ENCODE data around the gene HEPHL1.

HEPHL1 gene

GRCh38 chr11:94145431-94145830 lies 124.3 kb downstream of the HEPHL1 start:
- no peak for DNase-seq (ENCODE audit: low read depth)
- TF ChIP-seq CTCF (conservative IDR thresholded peaks at IDR 0.05; ENCODE audit: control insufficient read depth, insufficient read depth, low read depth, low read length), result no peak
- no peak overlapping the region for H3K4me3 ChIP-seq (ENCODE audit: control insufficient read depth, low read depth, low read length)

- no peak for DNase-seq (ENCODE audit: low read depth)
- H3K4me3 ChIP-seq (ENCODE audit: control insufficient read depth, low read depth, low read length), result no peak overlapping the region
- TF ChIP-seq CTCF (conservative IDR thresholded peaks at IDR 0.05; ENCODE audit: control insufficient read depth, insufficient read depth, low read depth, low read length), result no peak
Measured at GRCh38 chr11:94145916-94146315, 124.8 kb downstream of the HEPHL1 start.

- no peak for TF ChIP-seq CTCF (conservative IDR thresholded peaks at IDR 0.05; ENCODE audit: control insufficient read depth, insufficient read depth, low read depth, low read length)
- no peak overlapping the region for H3K4me3 ChIP-seq (ENCODE audit: control insufficient read depth, low read depth, low read length)
- no peak for DNase-seq (ENCODE audit: low read depth)
Measured at GRCh38 chr11:94147433-94147845, 126.3 kb downstream of the HEPHL1 start.

- H3K4me3 ChIP-seq (ENCODE audit: control insufficient read depth, low read depth, low read length), result no peak overlapping the region
- DNase-seq (ENCODE audit: low read depth), result no peak
- no peak for TF ChIP-seq CTCF (conservative IDR thresholded peaks at IDR 0.05; ENCODE audit: control insufficient read depth, insufficient read depth, low read depth, low read length)
Measured at GRCh38 chr11:94148189-94148588, 127.0 kb downstream of the HEPHL1 start.

GRCh38 chr11:94149431-94150017 lies 128.4 kb downstream of the HEPHL1 start:
- no peak for TF ChIP-seq CTCF (conservative IDR thresholded peaks at IDR 0.05; ENCODE audit: control insufficient read depth, insufficient read depth, low read depth, low read length)
- H3K4me3 ChIP-seq (ENCODE audit: control insufficient read depth, low read depth, low read length), result no peak overlapping the region
- DNase-seq (ENCODE audit: low read depth), result peak; percentile 89

GRCh38 chr11:94150056-94150455 lies 128.9 kb downstream of the HEPHL1 start:
- DNase-seq (ENCODE audit: low read depth), result no peak
- no peak for TF ChIP-seq CTCF (conservative IDR thresholded peaks at IDR 0.05; ENCODE audit: control insufficient read depth, insufficient read depth, low read depth, low read length)

More at GRCh38 chr11:94150056-94150455, 128.9 kb downstream of the HEPHL1 start:
- H3K4me3 ChIP-seq (ENCODE audit: control insufficient read depth, low read depth, low read length), result no peak overlapping the region
